Right lung (tissue), 5 donors: Measurements from ENCODE around the gene CASP5. TPM values are rescaled to one million over a fixed set of nuclear protein-coding genes. Genes with fewer than 3 reads are reported as not detected.
"Not testable (repeated sequence)": the region's sequence is repeated elsewhere in the genome, so short reads cannot be mapped to it uniquely, and the experiment has no call there.

Source experiments
- DNase-seq, 2 donors: peaks; one replicate each; pipeline ENCODE4 v3.0.0-alpha.2; 2013
- polyA plus RNA-seq, 5 donors: library from polyadenylated mRNA; unstranded; fragments of 120-200 nt; gene quantifications; one replicate each; pipeline versions ENCODE4 v1.2.1 to v1.2.3, GENCODE V29; 2013; ENCODE audit warnings: inconsistent platforms in 1 of 5, low replicate concordance in 1 of 5; ENCODE audit not compliant: insufficient read length in 5 of 5, insufficient read depth in 1 of 5

The CASP5 gene
- polyA plus RNA-seq, 5 donors = 0.21 to 0.44 (median 0.36) TPM

- no peak for DNase-seq
Observed at GRCh38 chr11:105033781-105034180, 10.8 kb upstream of the CASP5 start.

GRCh38 chr11:105033343-105033742, 10.4 kb upstream of the CASP5 start:
- DNase-seq = no peak

- DNase-seq = no peak
Observed at GRCh38 chr11:105032495-105032894, 9.5 kb upstream of the CASP5 start.

GRCh38 chr11:105027678-105028077, 4.7 kb upstream of the CASP5 start:
- no peak for DNase-seq

GRCh38 chr11:105024394-105024793, 1.4 kb upstream of the CASP5 start:
- DNase-seq = no peak

- DNase-seq = no peak
Observed at GRCh38 chr11:105022527-105022926, 441 bp downstream of the CASP5 start.

- no peak for DNase-seq
Observed at GRCh38 chr11:105007463-105007862, 15.5 kb downstream of the CASP5 start.

GRCh38 chr11:105005451-105005845, 17.5 kb downstream of the CASP5 start:
- no peak for DNase-seq

GRCh38 chr11:105004021-105004420, 18.9 kb downstream of the CASP5 start:
- DNase-seq = no peak

- no peak for DNase-seq
Observed at GRCh38 chr11:105003151-105003550, 19.8 kb downstream of the CASP5 start.

GRCh38 chr11:105000797-105001196, 22.2 kb downstream of the CASP5 start:
- no peak for DNase-seq

- no peak for DNase-seq
Observed at GRCh38 chr11:105000167-105000566, 22.8 kb downstream of the CASP5 start.

- DNase-seq = no peak
Observed at GRCh38 chr11:104999721-105000120, 23.2 kb downstream of the CASP5 start.

GRCh38 chr11:104997288-104997687, 25.7 kb downstream of the CASP5 start:
- DNase-seq = no peak

GRCh38 chr11:104995001-104995408, 28.0 kb downstream of the CASP5 start:
- no peak for DNase-seq

GRCh38 chr11:104992781-104993180, 30.2 kb downstream of the CASP5 start:
- no peak for DNase-seq

- DNase-seq = no peak
Observed at GRCh38 chr11:104991994-104992393, 31.0 kb downstream of the CASP5 start.

GRCh38 chr11:104984808-104985207, 38.2 kb downstream of the CASP5 start:
- DNase-seq = no peak

GRCh38 chr11:104979839-104980238, 43.1 kb downstream of the CASP5 start:
- no peak for DNase-seq

GRCh38 chr11:104973616-104974015, 49.4 kb downstream of the CASP5 start:
- no peak for DNase-seq

- DNase-seq = not testable (repeated sequence)
Observed at GRCh38 chr11:104972924-104973323, 50.0 kb downstream of the CASP5 start.

- DNase-seq = no peak
Observed at GRCh38 chr11:104970756-104971155, 52.2 kb downstream of the CASP5 start.

- DNase-seq = no peak
Observed at GRCh38 chr11:104968856-104969776, 53.9 kb downstream of the CASP5 start.
